HG02759 (cell line): ENCODE data around the gene MRPS23.

Experiments used
- ATAC-seq: cut with Tn5 transposase; IDR thresholded peaks from one replicate; pipeline ENCODE4 v1.9.1; 2021; ENCODE audit warnings: mild to moderate bottlenecking, moderate library complexity; ENCODE audit not compliant: unreplicated experiment

Gene MRPS23

DNA sequence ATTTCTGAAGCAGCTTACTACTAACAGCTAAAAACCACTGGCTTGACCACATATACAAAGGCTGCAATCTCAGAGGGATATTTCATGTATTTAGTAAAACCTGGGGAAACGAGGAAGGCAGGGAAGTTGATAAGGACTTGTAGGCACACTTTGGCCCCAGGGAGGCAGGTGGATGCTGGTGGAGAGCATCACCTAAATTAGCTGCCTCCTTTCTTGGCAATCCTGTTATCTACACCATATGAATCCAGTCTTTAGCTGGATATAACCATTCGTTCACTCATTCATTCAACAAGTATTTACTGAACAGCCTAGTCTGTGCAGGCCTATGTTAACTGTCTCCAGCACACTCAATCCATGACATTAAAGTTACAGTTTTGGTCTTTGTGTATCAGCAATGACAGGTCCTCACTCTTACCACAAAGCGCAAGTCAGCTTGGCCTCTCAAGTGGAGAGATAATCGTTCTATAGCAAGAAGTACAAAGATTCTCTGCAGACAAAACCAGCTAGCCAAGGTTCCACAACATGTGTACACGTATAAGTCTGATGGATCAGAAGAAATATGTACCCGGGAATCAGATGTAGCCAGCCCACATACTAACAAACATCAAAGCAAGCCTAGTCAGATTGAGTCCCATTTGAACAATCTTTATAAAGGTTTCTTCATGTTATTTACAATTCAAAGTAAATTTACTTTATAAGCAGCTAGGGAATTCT, 10.8 kb downstream of the MRPS23 start:
- ATAC-seq = no peak

DNA sequence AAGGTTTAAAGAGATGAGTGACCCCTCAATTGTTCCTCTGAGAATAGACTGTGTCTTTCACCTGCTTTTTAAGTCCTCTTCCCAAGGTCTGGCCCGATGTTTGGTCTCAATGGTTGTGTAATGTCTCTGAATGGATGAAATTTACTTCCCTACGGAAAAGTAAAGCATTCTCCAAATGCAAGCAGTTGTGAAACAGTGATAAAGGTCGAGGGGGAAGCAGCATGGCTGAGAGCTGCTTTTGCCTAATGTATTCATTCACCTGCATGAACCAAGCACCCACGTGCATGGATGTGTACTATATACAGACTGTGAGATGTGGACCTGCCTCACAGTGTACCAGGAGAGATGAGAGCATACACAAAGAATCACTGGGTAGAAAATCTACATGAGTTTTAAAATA, 11.4 kb downstream of the MRPS23 start:
- ATAC-seq = no peak

DNA sequence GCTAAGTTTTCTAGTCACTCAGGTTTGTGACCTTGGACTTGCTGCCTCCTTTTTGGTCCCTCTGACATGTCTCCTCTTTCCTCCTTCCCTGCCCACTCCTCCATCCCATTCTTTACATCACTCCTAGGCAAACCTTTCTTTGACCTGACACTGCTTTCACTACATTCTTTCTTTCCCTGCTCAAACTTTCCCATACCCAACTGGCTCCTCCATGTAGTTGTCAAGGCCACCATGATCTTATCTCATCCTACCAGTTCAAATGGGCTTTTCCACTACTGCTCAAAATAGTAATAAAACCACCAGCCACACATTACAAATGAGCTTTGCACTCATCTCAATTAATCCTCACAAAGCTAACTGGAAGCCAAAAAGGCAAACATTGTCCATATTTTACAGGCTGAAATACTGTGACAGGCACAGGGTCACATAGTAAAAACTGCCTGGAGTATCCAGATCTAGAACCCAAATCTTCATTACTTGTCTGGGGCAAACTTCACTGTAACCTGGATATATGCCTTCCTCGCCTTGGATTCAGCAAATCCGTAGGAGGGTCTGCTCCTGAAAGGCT, 14.4 kb downstream of the MRPS23 start:
- no peak for ATAC-seq

DNA sequence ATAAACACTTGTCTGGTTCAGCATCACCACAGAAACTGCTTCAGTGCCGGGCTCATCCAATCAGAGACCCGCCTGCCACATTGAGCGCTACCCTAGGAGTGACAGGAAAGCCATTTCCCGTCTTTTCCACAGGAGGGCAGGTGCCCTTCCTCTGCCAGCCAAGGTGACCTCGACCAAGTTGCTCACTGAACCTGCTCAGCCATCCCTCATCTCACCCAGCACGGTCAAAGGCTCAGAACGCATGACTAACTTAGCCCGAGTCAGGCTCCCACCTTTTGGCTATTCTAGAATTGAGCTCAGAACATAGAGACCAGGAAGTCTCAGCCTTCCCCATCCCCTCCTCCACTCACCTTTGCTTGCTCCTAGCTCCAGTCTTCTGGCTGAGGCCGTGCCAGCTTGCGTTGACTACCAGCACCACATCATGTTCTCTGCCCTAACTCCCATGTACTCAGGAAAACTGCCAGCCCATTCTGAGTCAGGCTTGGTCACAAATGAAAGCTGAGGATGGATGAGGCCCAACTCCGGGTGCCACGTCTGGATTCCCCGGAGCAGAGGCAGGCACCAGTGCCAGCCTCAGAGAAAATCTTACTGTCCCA, 15.6 kb downstream of the MRPS23 start:
- ATAC-seq = no peak

DNA sequence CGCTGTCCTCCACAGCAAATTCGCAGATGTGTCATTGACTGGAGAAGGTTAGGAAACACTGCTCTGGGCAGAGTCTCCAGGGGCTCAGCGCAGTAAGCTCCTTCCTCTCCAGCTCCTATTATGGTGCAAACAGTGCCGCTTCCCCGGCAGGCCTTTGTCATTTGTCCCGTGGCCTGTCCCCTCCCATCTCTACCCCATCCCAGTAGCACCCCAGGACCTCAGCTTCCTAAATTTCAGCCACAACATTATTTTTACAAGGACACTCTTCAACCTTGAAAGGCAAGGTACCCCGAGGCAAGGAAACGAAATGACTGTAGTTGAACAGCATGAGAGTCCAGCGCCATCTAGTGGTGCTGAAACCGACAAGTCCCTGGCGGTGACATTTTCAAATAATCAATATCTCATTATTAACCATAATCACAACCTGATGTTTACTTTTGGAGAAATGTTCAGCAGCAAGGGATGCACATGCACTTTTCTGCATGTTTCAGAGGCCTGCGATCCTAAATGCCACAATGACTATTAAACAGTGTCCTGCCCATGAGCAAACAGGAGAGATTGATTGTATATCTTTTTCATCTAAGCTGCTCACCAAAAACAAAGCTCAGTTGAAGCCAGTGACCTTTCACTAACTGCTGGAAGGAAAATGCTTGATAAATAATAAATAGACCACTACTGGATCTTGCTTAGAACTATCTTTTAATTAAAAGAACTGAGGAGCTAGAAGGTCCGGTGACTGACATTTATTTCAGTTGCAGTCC, 16.5 kb downstream of the MRPS23 start:
- peak; percentile 62 for ATAC-seq

DNA sequence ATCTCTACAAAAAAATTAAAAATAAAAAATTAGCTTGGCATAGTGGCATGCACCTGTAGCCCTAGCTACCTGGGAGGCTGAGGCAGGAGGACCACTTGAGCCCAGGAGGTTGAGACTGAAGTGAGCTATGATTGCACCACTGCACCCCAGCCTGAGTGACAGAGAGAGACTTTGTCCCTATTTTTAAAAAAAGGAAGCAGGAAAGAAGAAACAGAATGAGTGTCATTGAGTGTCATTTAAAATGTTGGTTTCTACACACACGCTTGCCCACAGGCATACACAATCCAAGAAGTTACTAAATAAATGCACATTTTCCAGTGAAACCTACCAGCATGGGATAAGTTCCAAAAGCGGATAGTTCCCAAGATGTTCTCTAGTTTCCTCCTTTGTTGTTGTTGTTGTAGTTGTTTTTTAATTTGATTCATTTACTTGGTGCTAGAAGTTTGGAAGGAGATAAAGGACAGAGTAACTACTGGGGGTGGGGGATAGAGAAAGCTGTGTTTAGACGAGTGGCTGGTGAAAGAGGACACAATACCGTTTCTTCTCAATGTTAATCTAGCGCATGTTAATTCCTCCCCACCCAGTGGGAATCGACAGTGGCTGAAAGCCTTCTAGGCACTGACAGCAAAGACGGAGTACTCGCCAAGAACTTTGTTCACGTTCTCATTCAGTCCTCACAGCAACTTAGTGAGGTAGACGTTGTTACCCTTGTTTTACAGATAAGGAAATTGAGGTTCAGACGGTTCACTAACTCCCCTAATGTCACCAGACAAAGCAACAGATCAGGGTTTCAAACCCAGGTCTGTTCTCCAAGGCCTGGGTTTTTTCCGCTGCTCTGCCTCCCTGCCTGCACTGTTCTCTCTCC, 17.3 kb downstream of the MRPS23 start:
- ATAC-seq = peak; percentile 4

DNA sequence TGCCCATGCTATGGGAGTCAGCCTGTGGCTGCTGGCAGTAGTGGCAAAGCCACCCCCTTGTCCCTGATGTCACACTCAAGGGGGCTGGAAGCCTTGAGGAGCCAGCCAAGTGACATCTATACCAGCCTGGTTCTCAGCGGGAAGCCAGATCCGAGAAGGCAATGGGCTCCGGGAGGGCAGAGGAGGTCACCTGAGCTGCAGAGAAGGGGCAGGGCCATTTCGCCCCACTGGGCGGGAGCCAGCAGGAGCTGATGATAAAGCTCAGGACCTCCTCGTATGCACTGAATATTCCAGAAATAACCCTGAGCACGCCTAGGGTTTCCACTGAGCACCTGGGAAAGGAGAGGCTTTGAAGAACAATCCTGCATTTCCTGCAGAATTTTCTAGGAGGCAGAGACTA, 19.0 kb downstream of the MRPS23 start:
- no peak for ATAC-seq

DNA sequence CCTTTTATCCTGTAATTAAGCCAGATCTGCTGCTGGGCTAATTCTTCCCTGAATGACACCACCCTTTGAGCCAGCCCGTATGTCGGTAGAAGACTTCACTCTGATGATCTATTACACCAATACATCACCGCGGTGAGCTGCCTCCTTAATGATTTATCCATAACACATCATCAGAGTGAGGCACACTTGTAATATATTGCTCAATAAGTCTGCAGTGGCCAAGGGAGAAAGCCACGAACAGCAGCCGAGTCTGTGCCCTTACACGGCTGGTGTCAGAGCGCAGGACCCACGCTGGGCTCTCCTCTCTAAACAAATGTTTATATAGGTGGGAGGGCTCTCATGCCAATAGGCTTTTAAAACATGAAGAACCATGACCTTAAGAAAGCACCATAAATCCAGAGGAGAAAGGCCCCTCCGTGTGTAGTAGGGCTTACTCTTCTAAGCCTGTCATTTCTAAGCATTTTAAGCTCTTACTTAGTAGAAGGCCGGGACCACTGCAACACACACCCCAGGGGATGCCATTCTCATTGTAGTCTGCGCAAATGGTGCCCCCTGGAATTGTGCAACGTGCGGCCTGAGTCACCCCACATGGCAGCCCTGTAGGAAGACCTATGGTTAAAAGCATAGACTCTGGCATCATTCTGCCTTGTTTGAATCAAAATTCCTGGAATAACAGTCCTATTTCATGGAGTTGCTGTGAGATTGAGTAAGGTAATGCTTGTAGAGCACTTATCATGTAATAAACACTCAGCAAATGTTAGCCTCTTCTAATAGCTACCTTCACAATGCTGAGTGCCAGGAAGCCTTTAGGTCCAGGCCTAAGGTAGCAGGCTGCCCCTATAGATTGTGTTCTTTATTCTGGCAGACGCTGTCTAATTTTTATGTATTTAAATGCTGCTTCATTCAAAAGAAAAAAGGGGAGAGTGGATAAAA, 26.1 kb downstream of the MRPS23 start:
- no peak for ATAC-seq

DNA sequence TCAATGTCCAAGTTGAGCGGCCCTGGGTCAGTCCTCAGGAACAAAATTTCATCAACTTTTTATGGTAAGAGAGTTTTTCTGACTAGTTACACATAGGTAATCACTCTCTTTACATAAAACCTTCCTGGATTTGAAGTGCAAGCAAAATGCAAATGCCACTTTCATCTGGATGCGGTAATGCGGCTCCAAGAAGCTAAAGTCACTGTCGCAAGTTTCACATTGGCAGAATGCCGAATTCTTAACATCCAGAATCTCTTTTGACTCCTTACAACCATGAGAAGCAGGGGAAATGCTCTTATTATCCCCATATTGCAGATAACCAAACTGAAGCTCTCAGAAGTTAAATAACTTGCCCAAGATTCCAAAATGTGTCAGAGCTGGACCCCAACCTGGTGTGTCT, 30.0 kb downstream of the MRPS23 start:
- no peak for ATAC-seq

DNA sequence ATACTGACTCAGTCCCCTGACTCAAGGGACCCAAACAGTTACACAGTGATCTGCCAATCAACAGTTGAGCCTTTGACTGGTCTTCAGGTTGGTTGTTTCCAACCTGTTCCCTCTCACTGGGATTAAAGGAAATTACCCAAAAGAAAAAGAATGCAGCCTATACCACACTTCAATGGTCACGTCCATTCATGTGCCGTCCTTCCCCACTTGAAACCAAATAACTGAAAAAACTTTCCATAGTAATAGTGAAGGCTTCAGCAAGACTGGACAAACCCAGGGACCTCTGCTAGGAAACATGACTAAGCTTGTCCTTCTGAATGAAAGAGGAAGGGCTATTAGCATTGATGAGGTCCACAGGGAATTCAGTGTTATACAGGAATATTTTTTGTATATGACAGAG, 30.6 kb downstream of the MRPS23 start:
- no peak for ATAC-seq

DNA sequence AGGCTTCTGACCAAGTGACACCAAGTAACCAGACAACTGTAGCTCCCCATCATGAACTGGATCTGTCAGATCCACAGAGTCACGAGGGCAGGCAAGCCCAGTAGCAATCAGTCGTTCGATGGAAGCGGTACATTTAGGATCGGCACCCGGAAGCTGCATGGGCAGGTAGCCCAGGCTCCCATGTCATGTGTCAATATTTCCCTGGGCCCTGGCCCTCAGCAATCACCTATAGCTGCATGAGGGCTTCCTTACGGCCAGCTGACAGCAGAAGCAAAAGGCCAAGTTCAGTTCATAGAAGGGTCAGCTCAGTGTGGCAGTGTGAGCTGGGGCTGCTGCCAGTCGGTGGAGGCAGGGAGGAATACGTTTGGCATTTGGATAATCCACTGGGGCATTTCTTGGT, 31.8 kb downstream of the MRPS23 start:
- no peak for ATAC-seq

DNA sequence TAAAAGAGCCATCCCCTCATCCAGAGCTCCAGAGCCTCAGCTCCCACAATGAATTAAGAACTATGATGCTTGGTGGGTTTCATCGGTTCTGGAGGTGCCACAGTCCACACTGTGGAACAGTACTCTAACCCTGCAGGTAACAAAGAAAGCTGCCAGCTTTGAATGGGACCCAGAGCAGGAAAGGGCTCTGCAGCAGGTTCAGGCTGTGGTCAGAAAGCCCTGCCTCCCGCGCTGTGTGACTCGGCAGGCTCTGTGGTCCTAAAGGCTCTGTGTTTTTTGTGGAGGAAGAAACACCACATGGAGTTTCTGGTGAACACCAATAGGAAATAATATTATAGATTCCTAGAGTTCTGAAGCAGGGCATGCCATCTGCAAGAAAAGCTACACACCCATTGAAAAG, 32.5 kb downstream of the MRPS23 start:
- no peak for ATAC-seq

DNA sequence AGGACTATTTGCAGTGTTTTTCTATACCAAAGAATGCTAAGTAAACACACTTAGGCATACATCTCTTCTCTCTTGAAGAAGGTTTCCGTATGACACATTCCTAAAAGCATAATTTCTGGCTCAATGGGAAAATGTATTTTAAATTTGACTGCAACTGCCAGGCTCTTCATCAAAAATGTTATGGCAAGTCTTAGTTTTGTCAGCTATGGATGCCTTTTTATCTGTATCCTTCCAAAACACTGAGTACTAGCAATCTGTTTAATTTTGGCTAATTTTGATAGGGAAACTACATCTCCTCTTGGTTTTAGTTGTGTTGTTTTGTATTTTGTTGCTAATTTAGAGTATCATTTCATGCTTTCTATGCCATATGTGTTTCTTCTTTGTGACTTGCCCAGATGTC, 35.4 kb downstream of the MRPS23 start:
- ATAC-seq = no peak

DNA sequence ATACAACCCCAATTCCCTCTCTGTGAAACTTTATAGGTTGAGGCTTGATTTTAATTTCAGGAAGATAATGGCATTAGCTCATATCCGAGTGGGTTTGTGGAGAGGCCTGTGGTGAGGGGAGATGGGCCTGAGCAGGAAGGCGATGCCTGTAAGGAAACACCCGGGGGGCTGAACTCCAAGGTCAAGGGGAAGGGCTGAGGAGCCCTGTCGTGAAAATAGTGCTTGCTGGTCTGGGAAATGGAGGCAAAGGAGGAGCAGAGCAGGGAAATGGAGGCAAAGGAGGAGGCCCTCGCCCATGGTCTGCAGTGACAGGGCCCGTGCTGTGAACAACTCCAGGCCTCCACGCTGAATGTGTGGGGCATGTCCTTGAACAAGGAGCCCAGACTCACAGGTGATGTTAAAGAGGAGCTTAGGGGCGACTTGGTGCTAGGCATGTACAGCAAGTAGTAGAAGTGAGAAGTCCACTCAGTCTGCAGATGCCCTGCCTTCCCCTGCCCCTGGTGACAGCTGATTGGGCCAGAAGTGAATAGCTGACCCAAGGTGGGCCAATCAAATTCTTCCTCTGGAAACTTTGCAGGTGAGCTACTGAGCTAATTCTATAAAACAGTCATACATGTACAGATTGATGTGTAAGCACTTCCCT, 38.1 kb downstream of the MRPS23 start:
- ATAC-seq = no peak

DNA sequence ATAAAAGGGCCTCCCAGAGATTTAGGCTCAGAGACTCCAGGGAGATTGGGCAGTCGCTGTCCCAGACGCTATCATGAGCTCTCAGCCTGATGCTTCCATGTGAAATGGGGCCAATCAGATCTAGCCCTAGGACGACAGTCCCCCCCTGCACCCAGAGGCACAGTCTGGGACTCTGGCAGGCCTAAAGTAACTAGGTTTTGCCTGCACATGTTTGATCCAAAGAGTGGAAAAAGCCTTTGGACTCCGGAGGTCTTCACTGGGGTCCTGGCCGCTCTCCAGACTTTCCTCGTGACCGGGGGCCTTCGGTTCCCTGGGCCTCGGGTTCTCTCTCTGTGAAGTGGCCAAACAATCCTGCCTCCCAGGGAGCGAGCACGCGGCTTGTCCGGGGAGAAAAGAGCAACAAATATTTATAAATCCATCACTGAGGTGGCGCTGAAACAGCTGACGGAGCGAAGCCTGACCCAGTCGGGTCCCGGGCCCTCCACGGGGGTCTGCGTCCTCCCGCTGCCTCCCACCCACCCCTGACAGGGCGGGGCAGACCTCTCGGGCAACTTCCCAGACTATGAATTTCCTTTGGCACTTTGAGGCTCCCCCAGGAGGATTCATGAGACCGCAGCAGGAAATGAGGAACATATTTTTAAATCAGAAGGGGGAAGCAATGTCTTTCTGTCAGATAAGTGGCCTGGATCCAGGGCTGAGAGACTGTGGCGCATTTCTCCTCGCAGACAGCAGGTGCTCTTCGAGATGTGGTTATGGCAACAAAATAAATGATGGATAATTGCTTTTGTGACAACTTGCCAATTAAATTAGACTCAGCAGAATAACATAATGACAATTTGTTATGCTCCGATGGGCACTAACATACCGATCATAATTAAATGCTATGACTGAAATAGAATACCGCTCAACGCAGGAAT, 38.9 kb downstream of the MRPS23 start:
- no peak for ATAC-seq

DNA sequence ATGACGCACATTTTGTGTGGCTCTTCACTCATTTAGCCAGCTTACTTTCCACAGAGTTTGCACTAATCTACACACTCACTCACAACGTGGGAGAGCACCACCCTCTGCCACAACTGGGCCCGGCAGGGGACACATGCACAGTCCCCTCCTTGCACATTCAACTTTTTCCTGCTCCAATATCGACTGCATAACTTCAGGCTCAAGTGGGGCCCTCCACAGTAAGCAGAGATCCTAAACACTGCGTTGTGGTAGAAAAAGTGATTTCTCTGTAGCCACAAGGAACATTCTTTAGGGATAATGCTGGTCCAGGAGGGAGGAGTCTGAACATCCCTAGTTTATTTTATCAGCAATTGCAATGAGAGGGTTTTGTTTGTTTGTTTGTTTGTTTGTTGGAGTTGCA, 40.0 kb downstream of the MRPS23 start:
- no peak for ATAC-seq

DNA sequence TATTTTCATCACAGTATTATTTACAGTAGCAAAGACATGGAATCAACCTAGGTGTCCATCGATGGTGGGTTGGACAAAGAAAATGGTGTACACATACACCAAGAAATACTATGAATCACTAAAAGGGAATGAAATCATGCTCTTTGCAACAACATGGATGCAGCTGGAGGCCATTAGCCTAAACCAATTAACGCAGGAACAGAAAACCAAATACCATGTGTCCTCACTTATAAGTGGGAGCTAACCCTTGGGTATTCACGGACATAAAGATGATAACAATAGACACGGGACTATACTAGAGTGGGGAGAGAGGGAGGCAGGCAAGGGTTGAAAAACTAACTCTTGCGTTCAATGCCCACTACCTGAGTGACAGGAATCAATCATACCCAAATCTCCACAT, 41.0 kb downstream of the MRPS23 start:
- no peak for ATAC-seq

DNA sequence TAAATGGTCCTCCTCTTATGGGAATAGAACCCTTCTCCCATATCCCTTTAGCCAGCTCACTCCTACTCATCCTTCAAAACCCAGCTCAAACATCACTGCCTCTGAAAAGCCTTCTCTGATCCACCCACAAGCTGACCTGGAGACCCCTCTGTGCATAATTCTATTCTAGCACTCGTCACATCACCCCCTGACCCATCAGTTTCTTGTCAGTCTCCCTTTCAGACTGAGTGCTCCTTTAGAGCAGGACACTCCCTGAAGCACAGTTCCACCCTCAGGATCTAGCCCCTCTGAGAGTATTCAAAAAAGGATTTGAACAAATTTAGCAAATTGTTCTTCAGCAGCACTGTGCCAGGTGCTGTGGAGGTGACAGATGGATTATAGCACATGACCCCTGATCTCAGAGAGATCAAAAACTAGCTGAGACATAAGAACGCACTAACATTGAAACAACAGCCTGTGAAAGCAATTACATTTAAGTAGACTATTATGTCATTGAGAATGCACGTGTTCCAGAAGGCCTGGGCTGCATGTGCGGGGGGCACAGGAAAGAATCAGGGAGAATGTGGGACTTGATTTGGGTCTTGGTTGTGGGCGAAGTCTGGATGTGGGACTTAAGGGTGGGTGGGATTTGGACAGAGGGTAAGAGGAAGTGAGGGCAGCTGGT, 43.5 kb downstream of the MRPS23 start:
- no peak for ATAC-seq
